Stimulated activated naive CD8-positive, alpha-beta T cell treated with anti-CD3 and anti-CD28 coated beads, Interleukin-15, Interleukin-2, amounts not matched to agents 100 ng/mL and 50 ng/mL, for 24 hours (primary cell): Measurements from ENCODE around the gene TECPR2.

Experiments used
- H3K27ac Mint-ChIP-seq: one replicate; pipeline ENCODE4 v1.8.0; 2021; ENCODE audit warnings: mild to moderate bottlenecking, mixed read lengths
- H3K27me3 Mint-ChIP-seq: one replicate; pipeline ENCODE4 v1.8.0; 2021; ENCODE audit warnings: mixed read lengths
- H3K36me3 Mint-ChIP-seq: one replicate; pipeline ENCODE4 v1.8.0; 2021; ENCODE audit warnings: low read depth, mixed read lengths
- H3K4me1 Mint-ChIP-seq: one replicate; pipeline ENCODE4 v1.8.0; 2021; ENCODE audit warnings: low read depth, mixed read lengths
- H3K4me3 Mint-ChIP-seq: one replicate; pipeline ENCODE4 v1.8.0; 2021; ENCODE audit warnings: mild to moderate bottlenecking, mixed read lengths
- H3K9me3 Mint-ChIP-seq: one replicate; pipeline ENCODE4 v1.8.0; 2021; ENCODE audit warnings: mixed read lengths

TECPR2 gene

GRCh38 chr14:102378830-102379229 lies 16.1 kb downstream of the TECPR2 start:
- no peaks in the 10 kb centered on the region for H3K27me3 Mint-ChIP-seq
- no peak overlapping the region for H3K4me3 Mint-ChIP-seq

GRCh38 chr14:102387086-102387485 lies 24.3 kb downstream of the TECPR2 start:
- no peak overlapping the region for H3K27ac Mint-ChIP-seq
- H3K36me3 Mint-ChIP-seq = peaks cover 1% of the 10 kb centered on the region

More at GRCh38 chr14:102378830-102379229, 16.1 kb downstream of the TECPR2 start:
- H3K27ac Mint-ChIP-seq = no peak overlapping the region
- H3K36me3 Mint-ChIP-seq = peaks cover 22% of the 10 kb centered on the region
- H3K4me1 Mint-ChIP-seq = peaks cover 10% of the 10 kb centered on the region
- H3K9me3 Mint-ChIP-seq = no peaks in the 10 kb centered on the region

GRCh38 chr14:102389246-102389645 lies 26.5 kb downstream of the TECPR2 start:
- H3K27ac Mint-ChIP-seq = no peak overlapping the region
- H3K27me3 Mint-ChIP-seq = no peaks in the 10 kb centered on the region
- H3K9me3 Mint-ChIP-seq = no peaks in the 10 kb centered on the region
- H3K4me3 Mint-ChIP-seq = no peak overlapping the region
- H3K36me3 Mint-ChIP-seq = peaks cover 7% of the 10 kb centered on the region
- H3K4me1 Mint-ChIP-seq = peaks cover 10% of the 10 kb centered on the region

More at GRCh38 chr14:102387086-102387485, 24.3 kb downstream of the TECPR2 start:
- Mint-ChIP-seq H3K4me1 (peaks cover under 1% of the 10 kb centered on the region), H3K27me3 (no peaks in the 10 kb centered on the region), H3K4me3 (no peak overlapping the region), H3K9me3 (no peaks in the 10 kb centered on the region)

GRCh38 chr14:102390064-102390855 lies 27.5 kb downstream of the TECPR2 start:
- Mint-ChIP-seq H3K9me3 (no peaks in the 10 kb centered on the region), H3K36me3 (peaks cover 7% of the 10 kb centered on the region), H3K4me3 (no peak overlapping the region), H3K27me3 (no peaks in the 10 kb centered on the region), H3K27ac (no peak overlapping the region), H3K4me1 (peaks cover 17% of the 10 kb centered on the region)

GRCh38 chr14:102392506-102392905 lies 29.8 kb downstream of the TECPR2 start:
- Mint-ChIP-seq H3K27ac (no peak overlapping the region), H3K4me1 (peaks cover 18% of the 10 kb centered on the region), H3K4me3 (no peak overlapping the region), H3K36me3 (peaks cover 14% of the 10 kb centered on the region), H3K27me3 (no peaks in the 10 kb centered on the region), H3K9me3 (no peaks in the 10 kb centered on the region)

GRCh38 chr14:102394717-102395375 lies 32.1 kb downstream of the TECPR2 start:
- Mint-ChIP-seq H3K27me3 (no peaks in the 10 kb centered on the region), H3K4me1 (peaks cover 18% of the 10 kb centered on the region), H3K9me3 (peaks cover 4% of the 10 kb centered on the region), H3K36me3 (peaks cover 26% of the 10 kb centered on the region), H3K27ac (peak overlapping the region; percentile 47), H3K4me3 (peak overlapping the region; percentile 15)

GRCh38 chr14:102396521-102396920 lies 33.8 kb downstream of the TECPR2 start:
- H3K9me3 Mint-ChIP-seq = peaks cover 4% of the 10 kb centered on the region
- peaks cover 18% of the 10 kb centered on the region for H3K4me1 Mint-ChIP-seq
- no peak overlapping the region for H3K4me3 Mint-ChIP-seq
- H3K27me3 Mint-ChIP-seq = no peaks in the 10 kb centered on the region
- no peak overlapping the region for H3K27ac Mint-ChIP-seq
- peaks cover 27% of the 10 kb centered on the region for H3K36me3 Mint-ChIP-seq

- Mint-ChIP-seq H3K36me3 (peaks cover 30% of the 10 kb centered on the region), H3K27ac (no peak overlapping the region), H3K9me3 (peaks cover 22% of the 10 kb centered on the region), H3K4me3 (no peak overlapping the region), H3K4me1 (no peaks in the 10 kb centered on the region), H3K27me3 (no peaks in the 10 kb centered on the region)
Measured at GRCh38 chr14:102403028-102403427, 40.3 kb downstream of the TECPR2 start.

GRCh38 chr14:102407258-102407657 lies 44.5 kb downstream of the TECPR2 start:
- H3K4me3 Mint-ChIP-seq = no peak overlapping the region
- H3K27me3 Mint-ChIP-seq = no peaks in the 10 kb centered on the region
- no peak overlapping the region for H3K27ac Mint-ChIP-seq
- H3K4me1 Mint-ChIP-seq = no peaks in the 10 kb centered on the region
- peaks cover 13% of the 10 kb centered on the region for H3K9me3 Mint-ChIP-seq
- H3K36me3 Mint-ChIP-seq = peaks cover 30% of the 10 kb centered on the region

- H3K27me3 Mint-ChIP-seq = no peaks in the 10 kb centered on the region
- no peak overlapping the region for H3K4me3 Mint-ChIP-seq
- H3K27ac Mint-ChIP-seq = no peak overlapping the region
- no peaks in the 10 kb centered on the region for H3K9me3 Mint-ChIP-seq
- no peaks in the 10 kb centered on the region for H3K4me1 Mint-ChIP-seq
- peaks cover 16% of the 10 kb centered on the region for H3K36me3 Mint-ChIP-seq
Measured at GRCh38 chr14:102408724-102409123, 46.0 kb downstream of the TECPR2 start.

- Mint-ChIP-seq H3K9me3 (no peaks in the 10 kb centered on the region), H3K36me3 (no peaks in the 10 kb centered on the region), H3K4me3 (no peak overlapping the region), H3K27me3 (no peaks in the 10 kb centered on the region), H3K27ac (no peak overlapping the region), H3K4me1 (no peaks in the 10 kb centered on the region)
Measured at GRCh38 chr14:102415671-102416070, 52.9 kb downstream of the TECPR2 start.

GRCh38 chr14:102417001-102417431 lies 54.3 kb downstream of the TECPR2 start:
- no peaks in the 10 kb centered on the region for H3K4me1 Mint-ChIP-seq
- no peaks in the 10 kb centered on the region for H3K27me3 Mint-ChIP-seq
- H3K27ac Mint-ChIP-seq = no peak overlapping the region
- no peaks in the 10 kb centered on the region for H3K36me3 Mint-ChIP-seq
- H3K4me3 Mint-ChIP-seq = no peak overlapping the region
- no peaks in the 10 kb centered on the region for H3K9me3 Mint-ChIP-seq

GRCh38 chr14:102417646-102418045 lies 54.9 kb downstream of the TECPR2 start:
- no peaks in the 10 kb centered on the region for H3K9me3 Mint-ChIP-seq
- H3K27me3 Mint-ChIP-seq = no peaks in the 10 kb centered on the region
- no peak overlapping the region for H3K27ac Mint-ChIP-seq
- H3K4me1 Mint-ChIP-seq = no peaks in the 10 kb centered on the region
- no peaks in the 10 kb centered on the region for H3K36me3 Mint-ChIP-seq
- H3K4me3 Mint-ChIP-seq = no peak overlapping the region

- Mint-ChIP-seq H3K27me3 (no peaks in the 10 kb centered on the region), H3K36me3 (no peaks in the 10 kb centered on the region), H3K27ac (no peak overlapping the region), H3K4me1 (no peaks in the 10 kb centered on the region), H3K4me3 (no peak overlapping the region), H3K9me3 (no peaks in the 10 kb centered on the region)
Measured at GRCh38 chr14:102418169-102418852, 55.6 kb downstream of the TECPR2 start.

GRCh38 chr14:102418853-102419240 lies 56.1 kb downstream of the TECPR2 start:
- H3K27me3 Mint-ChIP-seq = no peaks in the 10 kb centered on the region
- H3K9me3 Mint-ChIP-seq = no peaks in the 10 kb centered on the region
- no peak overlapping the region for H3K4me3 Mint-ChIP-seq
- no peaks in the 10 kb centered on the region for H3K4me1 Mint-ChIP-seq
- H3K27ac Mint-ChIP-seq = no peak overlapping the region
- H3K36me3 Mint-ChIP-seq = no peaks in the 10 kb centered on the region
